Prostate gland (tissue), 2 donors: Measurements from ENCODE around the gene FGF2.

Experiments used
- CTCF ChIP-seq, 4 experiments: fragments of 200-600 bp in 2 of 4; fragments of 450-650 bp in 2 of 4; sonication (generic) in 2 of 4; IDR thresholded peaks; 1 replicate in 3 of 4; 2 replicates in 1 of 4; pipeline ENCODE4 v1.5.1; 2016 to 2019; ENCODE audit warnings: antibody characterized with exemption in 4 of 4, mild to moderate bottlenecking in 2 of 4, moderate library complexity in 2 of 4
- POLR2A ChIP-seq: fragments of 450-650 bp; IDR thresholded peaks from one replicate; pipeline ENCODE4 v1.6.1; 2016; ENCODE audit warnings: antibody characterized with exemption, mild to moderate bottlenecking
- POLR2AphosphoS5 ChIP-seq: sonication (generic); formaldehyde crosslinking; IDR thresholded peaks from one replicate; pipeline ENCODE4 v1.6.1; 2017; ENCODE audit warnings: antibody characterized with exemption

- TF ChIP-seq CTCF (IDR thresholded peaks at IDR 0.05), result no peak
- no peak for TF ChIP-seq POLR2A
- TF ChIP-seq POLR2AphosphoS5, result no peak
These were observed 34.7 kb downstream of the FGF2 start for GRCh38 chr4:122861172-122861943.
